GM21825 (cell line): ENCODE measurements around the gene SNUPN.
"Not testable (repeated sequence)": the region's sequence is repeated elsewhere in the genome, so short reads cannot be mapped to it uniquely, and the experiment has no call there.

Source experiments
- ATAC-seq: cut with Tn5 transposase; IDR thresholded peaks from one replicate; pipeline ENCODE4 v1.9.1; 2021; ENCODE audit warnings: mild to moderate bottlenecking, moderate library complexity; ENCODE audit not compliant: unreplicated experiment

Gene SNUPN

GRCh38 chr15:75637245-75638009 lies 11.9 kb upstream of the SNUPN start:
- no peak for ATAC-seq

DNA sequence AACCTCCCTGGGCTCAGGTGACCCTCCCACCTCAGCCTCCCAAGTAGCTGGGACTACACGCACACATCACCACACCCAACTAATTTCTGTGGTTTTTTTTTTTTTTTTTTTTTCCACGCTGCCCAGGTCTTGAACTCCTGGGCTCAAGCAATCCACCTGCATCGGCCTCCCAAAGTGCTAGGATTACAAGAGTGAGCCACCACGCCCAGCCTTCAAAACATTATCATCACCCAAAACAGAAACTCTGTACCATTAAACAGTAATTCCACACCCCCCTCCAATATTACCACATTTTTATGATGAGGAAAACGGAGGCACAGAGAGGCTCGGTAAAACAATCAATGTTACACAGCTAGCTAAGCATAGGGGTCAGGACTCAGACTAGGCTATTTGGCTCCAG lies 10.5 kb upstream of the SNUPN start:
- no peak for ATAC-seq

GRCh38 chr15:75633922-75634321 lies 8.4 kb upstream of the SNUPN start:
- not testable (repeated sequence) for ATAC-seq

- ATAC-seq: no peak
These were observed 6.4 kb upstream of the SNUPN start for GRCh38 chr15:75631935-75632334.

- ATAC-seq: no peak
These were observed 3.0 kb downstream of the SNUPN start for GRCh38 chr15:75622505-75622904.

DNA sequence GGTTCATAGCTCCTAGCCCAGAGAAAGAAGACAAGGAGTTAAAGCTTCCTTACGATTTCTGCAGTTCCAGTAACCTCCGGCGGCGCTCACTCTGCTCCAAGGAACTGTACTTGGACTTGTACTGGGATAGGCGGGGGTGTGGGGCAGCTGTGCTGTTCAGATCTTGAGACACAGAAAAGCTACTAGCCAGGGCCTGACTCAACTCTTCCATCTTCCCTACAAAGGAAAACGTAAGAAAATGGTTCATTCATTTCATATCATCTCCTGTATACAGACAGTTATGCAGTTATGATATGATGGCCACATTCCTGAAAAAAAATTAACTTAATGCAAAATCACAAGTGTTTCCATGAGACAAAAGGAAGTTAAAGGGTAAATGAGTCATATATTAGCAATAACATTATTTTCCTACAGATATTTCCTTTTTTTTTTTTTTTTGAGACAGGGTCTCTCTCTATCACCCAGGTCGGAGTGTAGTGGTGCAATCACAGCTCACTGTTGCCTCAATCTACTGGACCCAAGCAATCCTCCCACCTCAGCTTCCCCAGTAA lies 4.6 kb downstream of the SNUPN start:
- ATAC-seq: no peak

GRCh38 chr15:75620058-75620820 lies 5.3 kb downstream of the SNUPN start:
- no peak for ATAC-seq

GRCh38 chr15:75616766-75617165 lies 8.8 kb downstream of the SNUPN start:
- ATAC-seq: no peak

DNA sequence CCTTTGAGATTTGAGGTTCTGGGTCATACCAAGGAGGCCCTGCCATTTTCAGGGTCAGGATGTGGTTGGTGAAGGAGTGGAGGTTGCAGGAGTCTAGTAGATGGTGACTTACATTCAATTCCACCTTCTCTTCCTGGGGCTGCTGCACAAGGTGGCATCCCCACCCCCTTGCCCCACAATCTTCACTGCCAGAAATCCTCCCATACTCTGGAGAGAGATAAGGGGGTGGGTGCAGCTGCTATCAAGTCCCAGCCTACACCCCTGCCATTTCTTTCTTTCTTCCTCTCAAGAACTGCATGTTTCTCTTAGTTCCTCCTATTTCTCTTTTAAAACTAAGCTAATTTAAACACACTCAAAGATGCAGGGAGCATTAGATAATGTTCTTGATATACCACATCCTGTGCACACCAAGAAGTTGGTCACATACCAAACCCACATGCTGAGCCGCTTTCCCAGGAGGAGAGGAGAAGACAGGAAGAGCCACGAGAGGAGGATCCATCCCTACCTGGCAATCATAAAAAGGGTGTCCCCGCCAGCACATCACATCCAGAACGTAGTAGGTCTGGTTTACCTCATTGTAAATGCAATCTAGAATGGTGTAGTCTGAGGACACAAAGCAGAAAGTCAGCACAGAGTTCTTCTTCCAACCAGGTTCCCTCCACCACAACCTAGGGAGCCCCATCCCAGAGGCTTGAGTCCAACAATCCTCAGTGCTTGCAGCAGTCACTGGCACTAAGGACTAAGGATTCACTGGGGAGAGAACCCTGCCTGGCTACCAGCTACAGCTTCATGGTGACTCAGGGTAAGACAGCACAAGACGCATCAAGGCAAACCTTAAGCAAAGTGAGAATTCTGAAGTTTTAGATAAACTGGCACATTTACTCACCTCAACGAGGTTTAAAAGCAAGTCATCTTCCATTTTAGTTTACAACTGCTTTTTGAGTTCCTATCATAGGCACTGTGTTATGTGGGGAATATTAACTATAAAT lies 18.5 kb downstream of the SNUPN start:
- ATAC-seq: no peak

GRCh38 chr15:75606026-75606425 lies 19.5 kb downstream of the SNUPN start:
- ATAC-seq: no peak

DNA sequence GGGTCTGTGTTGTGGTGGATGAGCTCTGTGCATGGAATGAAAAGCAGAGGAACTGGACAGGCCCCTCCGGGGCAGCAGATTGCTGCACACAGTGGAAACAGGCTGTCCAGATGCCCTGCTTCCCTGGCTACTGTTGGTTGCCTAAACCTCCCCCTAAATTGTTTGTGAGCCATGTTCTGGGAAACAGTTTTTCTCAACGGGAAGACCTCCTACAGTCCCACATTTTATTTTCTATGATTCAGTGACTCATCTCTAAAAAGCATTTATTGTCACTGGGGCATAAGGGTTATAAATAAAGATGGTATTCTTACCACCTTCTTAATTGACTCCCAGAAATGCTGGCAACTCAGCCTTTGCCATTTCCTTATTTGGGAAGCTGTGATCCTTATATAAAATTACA lies 26.1 kb downstream of the SNUPN start:
- no peak for ATAC-seq

GRCh38 chr15:75598361-75598760 lies 27.2 kb downstream of the SNUPN start:
- ATAC-seq: no peak

DNA sequence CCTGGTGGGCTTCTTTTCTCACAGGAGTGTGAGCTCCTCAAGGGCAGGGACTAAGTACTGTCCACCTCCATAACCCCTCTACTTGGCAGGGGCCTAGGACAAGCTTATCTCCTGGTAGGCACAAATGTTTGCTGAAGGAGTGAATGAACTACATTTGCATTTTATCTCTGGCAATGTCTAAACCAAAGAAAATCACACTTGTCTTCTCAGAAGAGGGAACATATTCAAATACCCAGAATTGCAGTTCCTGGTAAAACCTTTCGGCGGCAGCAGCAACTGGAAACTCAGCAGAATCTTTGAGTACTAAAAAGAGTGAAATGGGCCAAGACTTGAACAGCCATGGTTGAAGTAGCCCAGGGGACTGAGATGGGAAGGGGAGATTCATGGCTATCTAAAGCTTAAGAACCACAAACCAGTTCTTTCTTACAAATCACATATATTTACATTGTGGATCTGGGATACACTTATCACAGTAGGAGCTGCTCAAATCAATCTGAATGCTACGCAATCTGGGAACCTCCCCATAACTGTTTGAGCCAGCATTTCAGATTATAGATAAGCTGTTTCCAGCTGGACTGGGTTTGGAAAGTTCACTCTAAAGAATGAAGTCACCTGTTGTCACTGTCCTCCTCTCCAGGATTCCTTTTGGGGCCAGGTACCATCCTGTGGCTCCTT lies 27.7 kb downstream of the SNUPN start:
- ATAC-seq: no peak

- ATAC-seq: no peak
These were observed 28.7 kb downstream of the SNUPN start for GRCh38 chr15:75596703-75597345.

GRCh38 chr15:75594276-75594675 lies 31.2 kb downstream of the SNUPN start:
- no peak for ATAC-seq

DNA sequence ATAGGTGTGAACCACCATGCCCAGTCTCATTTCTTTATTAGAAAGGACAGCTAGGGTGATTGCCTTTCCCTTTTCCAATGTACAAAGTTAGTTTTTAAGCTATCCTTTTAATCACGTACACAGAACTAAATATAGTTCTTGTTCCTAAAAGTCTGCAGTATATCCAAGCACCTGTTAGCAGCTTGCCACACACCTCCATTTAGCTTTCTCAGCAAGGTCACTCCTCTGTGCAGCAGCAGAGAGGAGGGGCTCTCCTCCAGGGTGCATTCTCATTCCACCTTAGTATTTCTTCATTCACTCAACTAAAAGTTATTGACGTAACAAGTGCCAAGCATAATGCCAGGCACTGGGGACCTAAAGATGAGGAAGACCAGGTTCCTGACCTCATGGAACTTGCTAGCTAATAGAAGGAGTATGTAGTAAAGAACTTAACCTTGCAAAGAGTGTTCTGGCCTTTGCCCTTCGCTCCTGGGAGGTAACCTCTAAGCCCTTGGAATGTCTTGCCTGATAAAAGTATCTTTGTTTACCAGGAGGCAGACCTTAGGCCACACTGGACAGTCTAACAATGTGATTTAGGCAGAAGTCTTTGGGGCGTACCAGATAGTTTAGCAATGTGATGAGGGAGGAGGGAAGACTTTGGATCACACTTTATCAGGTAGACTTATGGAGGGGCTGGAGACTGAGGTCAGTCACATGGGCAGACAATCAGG lies 33.7 kb downstream of the SNUPN start:
- no peak for ATAC-seq

- ATAC-seq: no peak
These were observed 35.3 kb downstream of the SNUPN start for GRCh38 chr15:75590239-75590638.

DNA sequence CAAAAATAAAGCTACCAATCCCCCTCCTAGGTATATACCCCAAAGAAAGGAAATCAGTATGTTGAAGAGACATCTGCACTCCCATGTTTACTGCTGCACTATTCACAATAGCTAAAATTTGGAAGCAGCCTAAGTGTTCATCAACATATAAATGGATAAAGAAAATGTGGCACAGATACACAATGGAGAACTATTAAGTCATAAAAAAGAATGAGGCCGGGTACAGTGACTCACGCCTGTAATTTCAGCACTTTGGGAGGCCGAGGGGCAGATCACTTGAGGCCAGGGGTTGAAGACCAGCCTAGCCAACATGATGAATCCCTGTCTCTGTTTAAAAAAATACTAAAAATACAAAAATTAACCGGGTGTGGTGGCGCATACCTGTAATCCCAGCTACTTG lies 36.5 kb downstream of the SNUPN start:
- no peak for ATAC-seq

- not testable (repeated sequence) for ATAC-seq
These were observed 39.1 kb downstream of the SNUPN start for GRCh38 chr15:75586422-75586821.
